Spleen (tissue), 11 donors: ENCODE results near the gene SLC37A2. TPM values are rescaled to one million over a fixed set of nuclear protein-coding genes. Genes with fewer than 3 reads are reported as not detected.
A peak's percentile ranks its signal among the peaks of the same experiment; 100 is the strongest.

ENCODE experiments used
- DNase-seq: peaks from one replicate; pipeline ENCODE4 v3.0.0-alpha.2; 2020
- H3K27ac ChIP-seq, 8 donors: fragments of 200-600 bp; sonication (generic) in 7 of 8; 1 replicate in 4 of 8; 2 replicates in 4 of 8; pipeline versions ENCODE4 v1.5.0 to v1.8.0; 2016 to 2021; ENCODE audit warnings: inconsistent platforms in 4 of 8, mild to moderate bottlenecking in 4 of 8, moderate library complexity in 1 of 8
- H3K27me3 ChIP-seq, 7 donors: fragments of 200-600 bp; sonication (generic) in 6 of 7; replicated peaks in 1 of 7; 1 replicate in 4 of 7; 2 replicates in 3 of 7; pipeline versions ENCODE4 v1.5.0 to v1.8.0; 2016 to 2021; ENCODE audit warnings: inconsistent platforms in 3 of 7, mild to moderate bottlenecking in 1 of 7
- H3K36me3 ChIP-seq, 6 donors: fragments of 200-600 bp; sonication (generic) in 5 of 6; 1 replicate in 4 of 6; 2 replicates in 2 of 6; pipeline versions ENCODE4 v1.5.0 to v1.8.0; 2016 to 2021; ENCODE audit warnings: inconsistent platforms in 2 of 6
- H3K4me1 ChIP-seq, 6 donors: fragments of 200-600 bp; sonication (generic) in 5 of 6; 1 replicate in 3 of 6; 2 replicates in 3 of 6; pipeline versions ENCODE4 v1.5.0 to v1.8.0; 2016 to 2021; ENCODE audit warnings: inconsistent platforms in 3 of 6
- H3K4me3 ChIP-seq, 8 donors: fragments of 200-600 bp; sonication (generic) in 7 of 8; 1 replicate in 4 of 8; 2 replicates in 4 of 8; pipeline versions ENCODE4 v1.5.0 to v1.8.0; 2016 to 2021; ENCODE audit warnings: inconsistent platforms in 4 of 8, mild to moderate bottlenecking in 4 of 8, moderate library complexity in 2 of 8
- H3K9me3 ChIP-seq, 8 donors: fragments of 200-600 bp; sonication (generic) in 7 of 8; 1 replicate in 4 of 8; 2 replicates in 4 of 8; pipeline versions ENCODE4 v1.5.0 to v1.8.0; 2016 to 2021; ENCODE audit warnings: inconsistent platforms in 4 of 8
- POLR2A ChIP-seq, 3 donors: fragments of 450-650 bp; IDR thresholded peaks; one replicate each; pipeline ENCODE4 v1.5.1; 2017; ENCODE audit warnings: antibody characterized with exemption in 3 of 3, mild to moderate bottlenecking in 1 of 3
- POLR2AphosphoS5 ChIP-seq, 3 donors: sonication (generic); formaldehyde crosslinking; IDR thresholded peaks; one replicate each; pipeline ENCODE4 v1.5.1; 2017; ENCODE audit warnings: antibody characterized with exemption in 3 of 3
- WGBS, 5 donors: extraction: QIAGEN DNeasy Blood & Tissue Kit in 3 of 5; methylation state at CpG; one replicate each; pipeline versions ENCODE4 v1.1.5 to v1.1.7; 2013 to 2018; 5-methylcytosine and 5-hydroxymethylcytosine counted together
- intact Hi-C: fragments of 100-400 bp; cut with DNase I; formaldehyde crosslinking; loops from one replicate; pipeline ENCODE4 v1.15.0; 2023; ENCODE audit warnings: low total_unique reads
- polyA plus RNA-seq, 3 donors: library from polyadenylated mRNA; stranded (reverse); fragments of 200-250 nt; gene quantifications; one replicate each; pipeline ENCODE4 v1.2.1, GENCODE V29; 2013
- total RNA-seq, 7 donors: library from RNA; depleted of rRNA in 3 of 7; stranded (reverse); fragments of >200 nt in 3 of 7; fragmentation: NEBNext Ultra II Directional in 4 of 7; extraction: Animal tissue kit (Norgen Biotek cat#: 25700) in 4 of 7; gene quantifications; one replicate each; pipeline versions ENCODE4 v1.1.0 to v1.2.1, GENCODE V29; 2016 to 2021
- TF ChIP-seq, protein P1 (sequence below), 11 experiments: fragments of 200-600 bp in 7 of 11; fragments of 450-650 bp in 4 of 11; sonication (generic) in 4 of 11; IDR thresholded peaks in 8 of 11; conservative IDR thresholded peaks in 3 of 11; 1 replicate in 7 of 11; 2 replicates in 4 of 11; pipeline versions ENCODE4 v1.4.0 to v1.8.0; 2016 to 2021; ENCODE audit warnings: antibody characterized with exemption in 11 of 11, inconsistent platforms in 4 of 11, mild to moderate bottlenecking in 1 of 11
- donor health status: healthy with polysubstance abuse.
- donor health status: DM: no; HTN: no; CAD: no; lungs with moderate emphysema.
- donor health status: DM: no; HTN: no; CAD: no.
- donor health status: Bipolar disorder and iron deficiency.
- donor health status: healthy.
- donor health status: DM: no; HTN: no; CAD: no.
- donor health status: DM: yes; HTN: yes; CAD: no.

Gene SLC37A2
- total and polyA plus RNA-seq, 10 donors: 3.5 to 85.7 (median 48.2) TPM

DNA sequence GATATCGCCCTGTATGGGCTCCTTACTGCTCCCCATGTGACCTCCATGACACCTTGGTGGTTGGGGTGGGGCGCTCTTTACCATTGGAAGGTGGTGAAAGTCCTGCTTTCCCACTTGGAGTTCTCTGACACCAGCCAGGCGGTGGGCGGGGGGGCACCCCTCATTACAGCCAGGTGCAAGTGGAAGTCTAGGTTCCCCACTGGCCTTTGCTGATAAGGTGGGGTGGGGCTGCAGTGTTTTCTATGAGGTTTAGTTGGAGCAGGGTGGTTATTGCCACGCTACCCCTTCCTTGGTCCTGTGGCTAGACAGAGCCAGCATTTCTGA, 5.5 kb upstream of the SLC37A2 start:
- intact Hi-C loops: no loop called here
- Histone ChIP-seq H3K4me1 (peaks cover 0 to 5% (median 0%) of the 10 kb centered on the region in 6 donors), H3K36me3 (no peaks in the 10 kb centered on the region), H3K4me3 (no peak overlapping the region), H3K27me3 (peaks cover 0 to 11% (median 0%) of the 10 kb centered on the region in 7 donors), H3K27ac (no peak overlapping the region), H3K9me3 (peaks cover 0 to 4% (median 0%) of the 10 kb centered on the region in 8 donors)
- no peak for TF ChIP-seq POLR2AphosphoS5 (IDR thresholded peaks at IDR 0.05)
- no peak for TF ChIP-seq POLR2A (IDR thresholded peaks at IDR 0.05)
- TF ChIP-seq, protein P1, sequence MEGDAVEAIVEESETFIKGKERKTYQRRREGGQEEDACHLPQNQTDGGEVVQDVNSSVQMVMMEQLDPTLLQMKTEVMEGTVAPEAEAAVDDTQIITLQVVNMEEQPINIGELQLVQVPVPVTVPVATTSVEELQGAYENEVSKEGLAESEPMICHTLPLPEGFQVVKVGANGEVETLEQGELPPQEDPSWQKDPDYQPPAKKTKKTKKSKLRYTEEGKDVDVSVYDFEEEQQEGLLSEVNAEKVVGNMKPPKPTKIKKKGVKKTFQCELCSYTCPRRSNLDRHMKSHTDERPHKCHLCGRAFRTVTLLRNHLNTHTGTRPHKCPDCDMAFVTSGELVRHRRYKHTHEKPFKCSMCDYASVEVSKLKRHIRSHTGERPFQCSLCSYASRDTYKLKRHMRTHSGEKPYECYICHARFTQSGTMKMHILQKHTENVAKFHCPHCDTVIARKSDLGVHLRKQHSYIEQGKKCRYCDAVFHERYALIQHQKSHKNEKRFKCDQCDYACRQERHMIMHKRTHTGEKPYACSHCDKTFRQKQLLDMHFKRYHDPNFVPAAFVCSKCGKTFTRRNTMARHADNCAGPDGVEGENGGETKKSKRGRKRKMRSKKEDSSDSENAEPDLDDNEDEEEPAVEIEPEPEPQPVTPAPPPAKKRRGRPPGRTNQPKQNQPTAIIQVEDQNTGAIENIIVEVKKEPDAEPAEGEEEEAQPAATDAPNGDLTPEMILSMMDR (IDR thresholded peaks at IDR 0.05 in 8 of 11, conservative IDR thresholded peaks at IDR 0.05 in 3 of 11): no peak
- DNase-seq: no peak
- WGBS, 5 donors: 93 to 97% (median 95%) methylated on average over 5 of the region's 5 CpGs

DNA sequence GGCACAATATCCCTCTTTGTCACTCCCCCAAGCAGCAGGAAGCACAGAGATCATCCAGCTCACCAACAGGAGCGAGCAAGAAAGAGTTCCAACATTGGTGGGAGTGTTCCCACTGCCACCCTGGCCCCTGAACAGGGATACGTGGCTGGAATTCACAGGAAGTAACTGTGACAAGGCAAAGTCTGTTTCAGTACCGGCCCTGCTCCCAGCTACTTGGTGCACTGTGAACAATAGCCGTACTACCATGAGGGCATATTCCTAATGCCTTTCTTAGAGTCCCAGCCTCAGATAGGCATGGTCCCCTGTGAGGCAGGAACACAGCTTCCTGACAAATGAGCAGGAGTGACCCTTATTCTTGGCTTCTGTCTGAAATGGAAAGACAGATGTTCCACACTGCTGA, 1.8 kb upstream of the SLC37A2 start:
- TF ChIP-seq, protein P1 (IDR thresholded peaks at IDR 0.05 in 8 of 11, conservative IDR thresholded peaks at IDR 0.05 in 3 of 11): no peak
- TF ChIP-seq POLR2AphosphoS5 (IDR thresholded peaks at IDR 0.05): no peak
- TF ChIP-seq POLR2A (IDR thresholded peaks at IDR 0.05): no peak
- Histone ChIP-seq H3K27me3 (peaks cover 0 to 28% (median 0%) of the 10 kb centered on the region in 7 donors), H3K9me3 (peaks cover 0 to 1% (median 0%) of the 10 kb centered on the region in 8 donors), H3K4me1 (peaks cover 0 to 30% (median 15%) of the 10 kb centered on the region in 6 donors), H3K4me3 (no peak overlapping the region), H3K27ac (no peak overlapping the region), H3K36me3 (no peaks in the 10 kb centered on the region)
- intact Hi-C loops: no loop called here
- no peak for DNase-seq
- WGBS, 5 donors: 65 to 86% (median 82%) methylated on average over 4 of the region's 4 CpGs

DNA sequence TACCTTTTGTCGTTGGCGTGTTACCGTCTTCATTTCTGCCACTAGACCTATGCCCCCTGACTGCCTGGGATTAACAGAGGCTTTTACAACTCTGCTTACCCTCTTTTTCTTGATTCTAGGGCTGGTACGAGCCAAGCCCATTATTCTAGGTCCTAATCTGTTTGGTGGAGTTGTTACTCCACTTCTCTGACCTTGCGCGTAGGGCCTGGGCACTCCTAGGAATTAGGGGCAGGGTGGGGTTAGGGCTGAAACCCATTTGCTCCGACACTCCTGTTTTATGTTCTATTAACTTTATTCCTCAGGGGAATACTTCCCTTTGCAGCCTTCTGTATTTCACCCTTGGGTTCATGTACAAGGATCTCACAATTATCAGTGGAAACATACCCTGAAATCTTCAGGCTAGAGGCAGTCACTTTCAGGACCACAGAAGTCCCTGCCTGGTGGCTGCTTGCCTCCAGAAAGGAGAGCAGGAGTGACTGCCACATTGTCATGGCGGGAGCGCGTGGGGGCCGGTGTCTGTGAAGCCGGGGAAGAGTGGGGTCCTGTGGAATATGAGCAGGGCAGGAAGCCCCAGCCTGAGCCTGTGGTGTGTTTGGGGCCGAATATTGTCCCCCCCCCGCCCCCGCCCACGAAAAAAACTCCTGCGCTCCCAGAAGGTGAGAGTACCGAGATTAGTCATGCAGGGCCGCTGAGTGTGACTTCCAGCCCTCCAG, 731 bp upstream of the SLC37A2 start:
- no peak for TF ChIP-seq POLR2AphosphoS5 (IDR thresholded peaks at IDR 0.05)
- no peak for TF ChIP-seq POLR2A (IDR thresholded peaks at IDR 0.05)
- TF ChIP-seq, protein P1 (IDR thresholded peaks at IDR 0.05 in 8 of 11, conservative IDR thresholded peaks at IDR 0.05 in 3 of 11): no peak
- Histone ChIP-seq H3K4me1 (peaks cover 0 to 34% (median 15%) of the 10 kb centered on the region in 6 donors), H3K36me3 (no peaks in the 10 kb centered on the region), H3K27me3 (peaks cover 0 to 28% (median 0%) of the 10 kb centered on the region in 7 donors), H3K9me3 (no peaks in the 10 kb centered on the region), H3K27ac (peak overlapping the region; percentile 27 to 92 (median 84)), H3K4me3 (peak overlapping the region; percentile 46 to 78 (median 56))
- intact Hi-C loops: no loop called here
- 42 to 46% (median 44%) methylated on average over 17 to 19 of the region's 19 CpGs for WGBS, 5 donors
- DNase-seq: no peak

DNA sequence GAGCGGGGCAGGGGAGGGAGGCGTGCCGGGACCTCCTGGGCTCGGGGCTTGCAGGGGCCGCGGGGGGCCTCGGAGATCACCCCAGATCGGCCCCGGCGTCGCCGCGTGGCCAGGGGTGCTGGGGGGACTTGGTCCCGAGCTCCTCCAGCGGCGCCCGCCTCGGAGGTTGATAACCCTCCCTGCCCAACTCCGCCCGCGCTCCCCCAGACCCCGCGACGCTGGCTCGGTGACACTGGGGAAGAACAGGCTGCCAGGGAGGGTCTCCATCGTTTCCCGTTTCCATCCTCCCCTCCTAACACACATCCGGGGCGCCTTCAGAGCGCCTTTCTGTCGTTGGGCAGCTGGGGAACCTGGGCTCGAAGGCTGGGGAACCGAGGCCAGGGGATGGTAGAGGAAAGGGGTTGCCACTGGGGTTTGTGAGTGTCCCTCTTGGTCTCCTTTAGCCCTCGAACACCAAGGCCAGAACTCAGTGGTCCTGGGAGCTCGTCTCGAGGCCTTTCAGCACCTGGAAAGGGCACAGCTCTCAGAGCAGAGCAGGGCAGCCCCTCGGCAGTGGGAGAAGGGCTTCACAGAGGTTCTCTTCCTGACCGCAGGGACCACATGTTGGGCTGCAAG, 431 bp downstream of the SLC37A2 start:
- Histone ChIP-seq H3K27ac (peak overlapping the region; percentile 27 to 92 (median 84)), H3K4me3 (peak overlapping the region; percentile 46 to 78 (median 56)), H3K9me3 (no peaks in the 10 kb centered on the region), H3K36me3 (no peaks in the 10 kb centered on the region), H3K27me3 (peaks cover 0 to 28% (median 0%) of the 10 kb centered on the region in 7 donors), H3K4me1 (peaks cover 0 to 41% (median 15%) of the 10 kb centered on the region in 6 donors)
- TF ChIP-seq POLR2A (IDR thresholded peaks at IDR 0.05): no peak
- TF ChIP-seq, protein P1 (IDR thresholded peaks at IDR 0.05 in 8 of 11, conservative IDR thresholded peaks at IDR 0.05 in 3 of 11): no peak
- no peak for TF ChIP-seq POLR2AphosphoS5 (IDR thresholded peaks at IDR 0.05)
- DNase-seq: peak; percentile 76
- WGBS, 5 donors: 5 to 15% (median 8%) methylated on average over 24 to 38 of the region's 38 CpGs
- intact Hi-C loops: no loop called here
